ENCODE data around the gene P2RY12.
A peak's percentile ranks its signal among the peaks of the same experiment; 100 is the strongest.

P2RY12 gene

GRCh38 chr3:151305775-151306151, 78.8 kb downstream of the P2RY12 start:
- no peak for DNase-seq

GRCh38 chr3:151305060-151305774, 79.3 kb downstream of the P2RY12 start:
- peak; percentile 98 for DNase-seq

GRCh38 chr3:151303751-151304150, 80.8 kb downstream of the P2RY12 start:
- DNase-seq: no peak

- DNase-seq: peak; percentile 59
Measured at GRCh38 chr3:151301787-151302186, 82.8 kb downstream of the P2RY12 start.

- DNase-seq: no peak
Measured at GRCh38 chr3:151300539-151300938, 84.0 kb downstream of the P2RY12 start.

GRCh38 chr3:151299006-151299405, 85.5 kb downstream of the P2RY12 start:
- no peak for DNase-seq

GRCh38 chr3:151297429-151297828, 87.1 kb downstream of the P2RY12 start:
- peak; percentile 58 for DNase-seq

- DNase-seq: no peak
Measured at GRCh38 chr3:151296226-151296625, 88.3 kb downstream of the P2RY12 start.

- no peak for DNase-seq
Measured at GRCh38 chr3:151293127-151293526, 91.4 kb downstream of the P2RY12 start.

- DNase-seq: peak; percentile 51
Measured at GRCh38 chr3:151290673-151291072, 93.9 kb downstream of the P2RY12 start.

GRCh38 chr3:151289445-151289844, 95.1 kb downstream of the P2RY12 start:
- DNase-seq: no peak
